K562 (cell line): Measurements from ENCODE around the gene DNAJC8. TPM values are rescaled to one million over a fixed set of nuclear protein-coding genes. Genes with fewer than 3 reads are reported as not detected.
A peak's percentile ranks its signal among the peaks of the same experiment; 100 is the strongest.

ENCODE experiments used
- BRD9 ChIP-seq: fragments of 450-650 bp; IDR thresholded peaks from 2 replicates; pipeline ENCODE4 v1.6.1; 2018; ENCODE audit warnings: low read depth; ENCODE audit not compliant: partially characterized antibody
- ETV6 ChIP-seq, 3 experiments: fragments of 150-350 bp in 1 of 3; sonication (generic) in 1 of 3; formaldehyde crosslinking in 1 of 3; IDR thresholded peaks; 2 replicates each; pipeline versions ENCODE4 v1.6.1 to v1.8.0; 2014 to 2022; ENCODE audit warnings: borderline replicate concordance in 2 of 3, low read depth in 2 of 3, antibody characterized with exemption in 1 of 3, low read length in 1 of 3, mild to moderate bottlenecking in 1 of 3, missing genetic modification reagents in 1 of 3
- JUN ChIP-seq, 2 experiments: sonication (generic) in 1 of 2; formaldehyde crosslinking in 1 of 2; IDR thresholded peaks; 2 replicates each; pipeline versions ENCODE4 v1.6.1 to v1.8.0; 2012 to 2022; ENCODE audit warnings: borderline replicate concordance in 2 of 2, mild to moderate bottlenecking in 2 of 2, improper control_type of control experiment in 1 of 2, low read depth in 1 of 2, low read length in 1 of 2, missing genetic modification reagents in 1 of 2
- KLF13 ChIP-seq: fragments of 450-650 bp; IDR thresholded peaks from 2 replicates; pipeline ENCODE4 v1.6.1; 2016; ENCODE audit warnings: missing genetic modification characterization, low read depth, mild to moderate bottlenecking, missing compliant biosample characterization, moderate library complexity, borderline replicate concordance
- MAFG ChIP-seq: fragments of 450-650 bp; conservative IDR thresholded peaks from 2 replicates; pipeline ENCODE4 v1.6.1; 2016; ENCODE audit warnings: missing genetic modification characterization, missing compliant biosample characterization
- MCM3 ChIP-seq: fragments of 450-650 bp; IDR thresholded peaks from 2 replicates; pipeline ENCODE4 v1.6.1; 2016
- NCOR1 ChIP-seq: fragments of 450-650 bp; IDR thresholded peaks from 2 replicates; pipeline ENCODE4 v1.6.1; 2016; ENCODE audit warnings: mild to moderate bottlenecking, moderate library complexity
- NR2C1 ChIP-seq, 2 experiments: fragments of 450-650 bp; IDR thresholded peaks; 2 replicates each; pipeline ENCODE4 v1.6.1; 2017; ENCODE audit warnings: mild to moderate bottlenecking in 2 of 2, antibody characterized with exemption in 1 of 2, inconsistent platforms in 1 of 2, missing compliant biosample characterization in 1 of 2, missing genetic modification characterization in 1 of 2
- PHB ChIP-seq: fragments of 250-450 bp; sonication (Bioruptor Pico); IDR thresholded peaks from 2 replicates; pipeline ENCODE4 v1.5.0; 2021
- POLR2H ChIP-seq: IDR thresholded peaks from 2 replicates; pipeline ENCODE4 v1.6.1; 2016; ENCODE audit warnings: missing genetic modification characterization, low read depth, mild to moderate bottlenecking, control low read depth, missing compliant biosample characterization, moderate library complexity
- POU5F1 ChIP-seq: fragments of 150-350 bp; IDR thresholded peaks from 2 replicates; pipeline ENCODE4 v1.6.1; 2014; ENCODE audit warnings: borderline replicate concordance, low read length, low read depth, mild to moderate bottlenecking; ENCODE audit not compliant: partially characterized antibody
- SMARCC2 ChIP-seq: fragments of 450-650 bp; IDR thresholded peaks from 2 replicates; pipeline ENCODE4 v1.6.1; 2017; ENCODE audit warnings: antibody characterized with exemption, moderate library complexity, mild to moderate bottlenecking, low read depth
- SP2 ChIP-seq: IDR thresholded peaks from 2 replicates; pipeline ENCODE4 v1.6.1; 2011; ENCODE audit warnings: mild to moderate bottlenecking, low read depth, low read length, moderate library complexity; ENCODE audit not compliant: poor library complexity, severe bottlenecking; ENCODE audit errors: extremely low read depth
- ZBED1 ChIP-seq: IDR thresholded peaks from 2 replicates; pipeline ENCODE4 v1.6.1; 2014
- ZNF121 ChIP-seq: sonication (generic); formaldehyde crosslinking; conservative IDR thresholded peaks from 2 replicates; pipeline ENCODE4 v1.8.0; 2022; ENCODE audit warnings: missing genetic modification reagents
- ZNF224 ChIP-seq: sonication (generic); formaldehyde crosslinking; IDR thresholded peaks from 2 replicates; pipeline ENCODE4 v1.8.0; 2022; ENCODE audit warnings: mild to moderate bottlenecking, missing genetic modification reagents
- ZNF395 ChIP-seq: fragments of 200-800 bp; sonication (Bioruptor generic); IDR thresholded peaks from 2 replicates; pipeline ENCODE4 v1.6.1; 2017; ENCODE audit warnings: missing genetic modification characterization, missing compliant biosample characterization
- polyA plus RNA-seq, 8 experiments: library from polyadenylated mRNA; depleted of rRNA in 4 of 8; stranded (reverse) in 5 of 8; unstranded in 3 of 8; fragments of >200 nt; fragmentation: Nextera tagmentation in 2 of 8; fragmentation: Illumina TruSeq in 1 of 8; extraction: Ambion mirVana in 2 of 8; extraction: Trizol in 1 of 8; gene quantifications; 2 replicates each; pipeline versions ENCODE4 v1.2.1 to v1.2.3, GENCODE V29; 2011 to 2014; ENCODE audit warnings: inconsistent platforms in 1 of 8, missing spikeins in 1 of 8
- total RNA-seq, 7 experiments: library from RNA; depleted of rRNA in 6 of 7; stranded (reverse); fragments of >200 nt in 6 of 7; fragmentation: Illumina TruSeq in 2 of 7; extraction: Trizol in 2 of 7; gene quantifications; 2 replicates each; pipeline versions ENCODE4 v1.2.1 to v1.2.3, GENCODE V29; 2011 to 2021; ENCODE audit warnings: low replicate concordance in 1 of 7
- TF ChIP-seq, protein P1 (sequence below), 2 experiments: fragments of 450-650 bp in 1 of 2; sonication (generic) in 1 of 2; formaldehyde crosslinking in 1 of 2; IDR thresholded peaks in 1 of 2; conservative IDR thresholded peaks in 1 of 2; 2 replicates each; pipeline versions ENCODE4 v1.6.1 to v1.8.1; 2016 to 2023; ENCODE audit warnings: mild to moderate bottlenecking in 2 of 2, moderate library complexity in 2 of 2, inconsistent platforms in 1 of 2, missing genetic modification reagents in 1 of 2
- TF ChIP-seq, protein P2 (sequence below): sonication (generic); formaldehyde crosslinking; IDR thresholded peaks from 2 replicates; pipeline ENCODE4 v1.8.0; 2023; ENCODE audit warnings: mild to moderate bottlenecking, missing genetic modification reagents

DNAJC8 gene
- total and polyA plus RNA-seq, 9 of the 15 experiments (the other 6 are each of a cell fraction or from before 2014, with no cell fraction given) = 143 to 508 (median 209) TPM

GRCh38 chr1:28259252-28259933, 26.6 kb upstream of the DNAJC8 start, which contains the start of gene SESN2 (continued):
- TF ChIP-seq, protein P1, sequence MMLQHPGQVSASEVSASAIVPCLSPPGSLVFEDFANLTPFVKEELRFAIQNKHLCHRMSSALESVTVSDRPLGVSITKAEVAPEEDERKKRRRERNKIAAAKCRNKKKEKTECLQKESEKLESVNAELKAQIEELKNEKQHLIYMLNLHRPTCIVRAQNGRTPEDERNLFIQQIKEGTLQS (IDR thresholded peaks at IDR 0.05) = peak; percentile 98
- TF ChIP-seq, protein P1 (CRISPR knock-in tag; conservative IDR thresholded peaks at IDR 0.05) = peak; percentile 52; the same call in 1 of the 2 replicates
- TF ChIP-seq BRD9 (no peak), POU5F1 (peak; percentile 64), NR2C1 (IDR thresholded peaks at IDR 0.05) (peak; percentile 68), NR2C1 (tag; IDR thresholded peaks at IDR 0.05) (peak; percentile 45; the same call in 1 of the 2 replicates), MAFG (tag) (no peak), ZNF224 (CRISPR knock-in tag) (0 out of 2 replicates have a peak, but pooled peaks have one; percentile 70), ZNF121 (CRISPR knock-in tag) (peak; percentile 73), SMARCC2 (no peak), SP2 (no peak), ZBED1 (0 out of 2 replicates have a peak, but pooled peaks have one; percentile 66), ZNF395 (peak; percentile 27; the same call in 1 of the 2 replicates), PHB (CRISPR knock-in tag) (peak; percentile 94), MCM3 (no peak), POLR2H (peak; percentile 98), ETV6 (IDR thresholded peaks at IDR 0.05; ENCODE audit: borderline replicate concordance in 1 of 2, low read depth in 2 of 2, low read length in 1 of 2) (no peak), ETV6 (CRISPR knock-in tag; IDR thresholded peaks at IDR 0.05; ENCODE audit: borderline replicate concordance) (peak; percentile 69; the same call in 1 of the 2 replicates), KLF13 (tag) (no peak), NCOR1 (no peak; the same call in 1 of the 2 replicates), JUN (IDR thresholded peaks at IDR 0.05; ENCODE audit: borderline replicate concordance, low read depth, low read length) (peak; percentile 96; the same call in 1 of the 2 replicates), JUN (CRISPR knock-in tag; IDR thresholded peaks at IDR 0.05; ENCODE audit: borderline replicate concordance) (no peak)
- TF ChIP-seq, protein P2, sequence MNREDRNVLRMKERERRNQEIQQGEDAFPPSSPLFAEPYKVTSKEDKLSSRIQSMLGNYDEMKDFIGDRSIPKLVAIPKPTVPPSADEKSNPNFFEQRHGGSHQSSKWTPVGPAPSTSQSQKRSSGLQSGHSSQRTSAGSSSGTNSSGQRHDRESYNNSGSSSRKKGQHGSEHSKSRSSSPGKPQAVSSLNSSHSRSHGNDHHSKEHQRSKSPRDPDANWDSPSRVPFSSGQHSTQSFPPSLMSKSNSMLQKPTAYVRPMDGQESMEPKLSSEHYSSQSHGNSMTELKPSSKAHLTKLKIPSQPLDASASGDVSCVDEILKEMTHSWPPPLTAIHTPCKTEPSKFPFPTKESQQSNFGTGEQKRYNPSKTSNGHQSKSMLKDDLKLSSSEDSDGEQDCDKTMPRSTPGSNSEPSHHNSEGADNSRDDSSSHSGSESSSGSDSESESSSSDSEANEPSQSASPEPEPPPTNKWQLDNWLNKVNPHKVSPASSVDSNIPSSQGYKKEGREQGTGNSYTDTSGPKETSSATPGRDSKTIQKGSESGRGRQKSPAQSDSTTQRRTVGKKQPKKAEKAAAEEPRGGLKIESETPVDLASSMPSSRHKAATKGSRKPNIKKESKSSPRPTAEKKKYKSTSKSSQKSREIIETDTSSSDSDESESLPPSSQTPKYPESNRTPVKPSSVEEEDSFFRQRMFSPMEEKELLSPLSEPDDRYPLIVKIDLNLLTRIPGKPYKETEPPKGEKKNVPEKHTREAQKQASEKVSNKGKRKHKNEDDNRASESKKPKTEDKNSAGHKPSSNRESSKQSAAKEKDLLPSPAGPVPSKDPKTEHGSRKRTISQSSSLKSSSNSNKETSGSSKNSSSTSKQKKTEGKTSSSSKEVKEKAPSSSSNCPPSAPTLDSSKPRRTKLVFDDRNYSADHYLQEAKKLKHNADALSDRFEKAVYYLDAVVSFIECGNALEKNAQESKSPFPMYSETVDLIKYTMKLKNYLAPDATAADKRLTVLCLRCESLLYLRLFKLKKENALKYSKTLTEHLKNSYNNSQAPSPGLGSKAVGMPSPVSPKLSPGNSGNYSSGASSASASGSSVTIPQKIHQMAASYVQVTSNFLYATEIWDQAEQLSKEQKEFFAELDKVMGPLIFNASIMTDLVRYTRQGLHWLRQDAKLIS (CRISPR knock-in tag) = peak; percentile 97
